ENCODE results near the gene GABRR2.

DNA sequence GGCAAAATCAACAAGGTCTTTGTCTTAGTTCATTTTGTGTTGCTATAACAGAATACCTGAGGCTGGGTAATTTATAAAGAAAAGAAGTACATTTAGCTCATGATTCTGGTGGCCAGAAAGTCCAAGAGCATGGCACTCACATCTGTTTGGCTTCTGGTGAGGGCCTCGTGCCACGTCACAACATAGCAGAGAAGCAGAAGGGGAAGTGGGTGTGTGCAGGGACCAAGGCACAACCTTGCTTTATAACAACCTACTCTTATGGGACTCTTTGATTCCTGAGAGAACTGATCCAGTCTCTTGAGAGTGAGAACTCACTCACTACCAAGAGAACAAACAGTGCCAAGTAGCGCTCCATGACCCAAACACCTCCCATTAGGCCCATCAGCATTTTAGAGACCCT lies 25.4 kb downstream of the GABRR2 start:
- TF ChIP-seq, protein P1, sequence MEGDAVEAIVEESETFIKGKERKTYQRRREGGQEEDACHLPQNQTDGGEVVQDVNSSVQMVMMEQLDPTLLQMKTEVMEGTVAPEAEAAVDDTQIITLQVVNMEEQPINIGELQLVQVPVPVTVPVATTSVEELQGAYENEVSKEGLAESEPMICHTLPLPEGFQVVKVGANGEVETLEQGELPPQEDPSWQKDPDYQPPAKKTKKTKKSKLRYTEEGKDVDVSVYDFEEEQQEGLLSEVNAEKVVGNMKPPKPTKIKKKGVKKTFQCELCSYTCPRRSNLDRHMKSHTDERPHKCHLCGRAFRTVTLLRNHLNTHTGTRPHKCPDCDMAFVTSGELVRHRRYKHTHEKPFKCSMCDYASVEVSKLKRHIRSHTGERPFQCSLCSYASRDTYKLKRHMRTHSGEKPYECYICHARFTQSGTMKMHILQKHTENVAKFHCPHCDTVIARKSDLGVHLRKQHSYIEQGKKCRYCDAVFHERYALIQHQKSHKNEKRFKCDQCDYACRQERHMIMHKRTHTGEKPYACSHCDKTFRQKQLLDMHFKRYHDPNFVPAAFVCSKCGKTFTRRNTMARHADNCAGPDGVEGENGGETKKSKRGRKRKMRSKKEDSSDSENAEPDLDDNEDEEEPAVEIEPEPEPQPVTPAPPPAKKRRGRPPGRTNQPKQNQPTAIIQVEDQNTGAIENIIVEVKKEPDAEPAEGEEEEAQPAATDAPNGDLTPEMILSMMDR (IDR thresholded peaks at IDR 0.05), result no peak
- no peak for TF ChIP-seq POLR2A (IDR thresholded peaks at IDR 0.05)

All from lower leg skin (tissue), 3 donors.